ENCODE results near the gene PRKCB. TPM values are rescaled to one million over a fixed set of nuclear protein-coding genes. Genes with fewer than 3 reads are reported as not detected.

The PRKCB gene
- total RNA-seq, 2 donors from 2014 or later = 2.9 to 28.6 TPM

DNA sequence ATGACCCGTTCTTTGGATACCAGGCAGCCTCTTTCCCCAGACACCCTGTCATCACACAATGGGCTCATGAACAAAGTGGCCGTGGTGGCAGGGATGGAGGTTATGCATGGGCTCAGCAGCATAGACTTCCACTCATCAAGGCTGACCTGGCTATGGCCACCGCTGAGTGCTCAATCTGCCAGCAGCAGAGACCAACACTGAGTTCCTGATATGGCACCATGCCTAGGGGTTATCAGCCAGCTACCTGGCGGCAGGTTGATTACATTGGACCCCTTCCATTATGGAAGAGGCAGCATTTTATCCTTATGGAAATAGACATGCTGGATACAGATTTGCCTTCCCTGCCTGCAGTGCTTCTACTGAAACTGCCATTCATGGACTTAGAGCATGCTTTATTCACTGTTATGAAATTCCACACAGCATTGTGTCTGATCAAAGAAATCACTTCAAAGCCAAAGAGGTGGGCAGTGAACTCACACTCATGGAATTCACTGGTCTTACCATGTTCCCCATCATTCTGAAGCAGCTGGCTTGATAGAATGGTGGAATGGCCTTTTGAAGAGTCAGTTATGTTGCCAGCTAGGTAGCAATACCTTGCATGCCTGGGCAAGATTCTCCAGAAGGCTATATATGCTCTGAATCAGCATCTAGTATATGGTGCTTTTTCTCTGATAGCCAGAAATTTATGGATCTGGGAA lies 160.6 kb downstream of the PRKCB start:
- Histone ChIP-seq H3K27ac (no peak overlapping the region), H3K4me1 (replicated peaks) (no peaks in the 10 kb centered on the region), H3K36me3 (no peaks in the 10 kb centered on the region), H3K9me3 (no peaks in the 10 kb centered on the region), H3K27me3 (replicated peaks; ENCODE audit: insufficient read depth) (no peaks in the 10 kb centered on the region), H3K4me3 (no peak overlapping the region)
- intact Hi-C loops (cut with DNase I) = no loop called here
- no peak for DNase-seq (ENCODE audit: low spot score)
- WGBS = 87% methylated on average over 4 of the region's 4 CpGs
- TF ChIP-seq POLR2AphosphoS5 (IDR thresholded peaks at IDR 0.05) (no peak), POLR2A (IDR thresholded peaks at IDR 0.05) (no peak)
- TF ChIP-seq, protein P1, sequence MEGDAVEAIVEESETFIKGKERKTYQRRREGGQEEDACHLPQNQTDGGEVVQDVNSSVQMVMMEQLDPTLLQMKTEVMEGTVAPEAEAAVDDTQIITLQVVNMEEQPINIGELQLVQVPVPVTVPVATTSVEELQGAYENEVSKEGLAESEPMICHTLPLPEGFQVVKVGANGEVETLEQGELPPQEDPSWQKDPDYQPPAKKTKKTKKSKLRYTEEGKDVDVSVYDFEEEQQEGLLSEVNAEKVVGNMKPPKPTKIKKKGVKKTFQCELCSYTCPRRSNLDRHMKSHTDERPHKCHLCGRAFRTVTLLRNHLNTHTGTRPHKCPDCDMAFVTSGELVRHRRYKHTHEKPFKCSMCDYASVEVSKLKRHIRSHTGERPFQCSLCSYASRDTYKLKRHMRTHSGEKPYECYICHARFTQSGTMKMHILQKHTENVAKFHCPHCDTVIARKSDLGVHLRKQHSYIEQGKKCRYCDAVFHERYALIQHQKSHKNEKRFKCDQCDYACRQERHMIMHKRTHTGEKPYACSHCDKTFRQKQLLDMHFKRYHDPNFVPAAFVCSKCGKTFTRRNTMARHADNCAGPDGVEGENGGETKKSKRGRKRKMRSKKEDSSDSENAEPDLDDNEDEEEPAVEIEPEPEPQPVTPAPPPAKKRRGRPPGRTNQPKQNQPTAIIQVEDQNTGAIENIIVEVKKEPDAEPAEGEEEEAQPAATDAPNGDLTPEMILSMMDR (IDR thresholded peaks at IDR 0.05) = no peak

DNA sequence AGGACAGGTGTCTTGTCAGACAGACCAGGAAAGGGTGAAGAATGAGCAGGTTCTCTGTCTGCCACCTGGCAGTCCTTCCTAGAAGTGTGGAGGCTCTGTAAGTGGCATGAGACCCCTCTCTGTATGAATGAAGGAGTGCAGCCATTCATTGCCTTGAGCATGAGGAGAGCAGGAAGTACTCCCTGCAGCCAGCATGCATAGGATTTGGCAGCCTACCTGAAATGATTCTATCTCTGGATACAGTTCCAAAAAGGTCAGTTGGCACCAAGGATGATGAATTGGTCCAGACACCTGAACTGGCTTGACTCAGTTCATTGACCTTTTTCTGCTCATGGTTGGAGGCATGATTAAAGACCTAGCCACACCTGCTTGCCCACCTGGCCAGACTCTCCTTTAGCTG lies 163.0 kb downstream of the PRKCB start:
- H3K27ac ChIP-seq = no peak overlapping the region
- TF ChIP-seq POLR2A (IDR thresholded peaks at IDR 0.05) (no peak), POLR2AphosphoS5 (IDR thresholded peaks at IDR 0.05) (no peak)
- TF ChIP-seq, protein P1 (IDR thresholded peaks at IDR 0.05) = no peak
- intact Hi-C loops (cut with DNase I) = no loop called here
- no peaks in the 10 kb centered on the region for H3K4me1 ChIP-seq (replicated peaks)
- H3K4me3 ChIP-seq = no peak overlapping the region
- H3K27me3 ChIP-seq (replicated peaks; ENCODE audit: insufficient read depth) = no peaks in the 10 kb centered on the region
- H3K36me3 ChIP-seq = no peaks in the 10 kb centered on the region
- DNase-seq (ENCODE audit: low spot score) = no peak
- no peaks in the 10 kb centered on the region for H3K9me3 ChIP-seq

DNA sequence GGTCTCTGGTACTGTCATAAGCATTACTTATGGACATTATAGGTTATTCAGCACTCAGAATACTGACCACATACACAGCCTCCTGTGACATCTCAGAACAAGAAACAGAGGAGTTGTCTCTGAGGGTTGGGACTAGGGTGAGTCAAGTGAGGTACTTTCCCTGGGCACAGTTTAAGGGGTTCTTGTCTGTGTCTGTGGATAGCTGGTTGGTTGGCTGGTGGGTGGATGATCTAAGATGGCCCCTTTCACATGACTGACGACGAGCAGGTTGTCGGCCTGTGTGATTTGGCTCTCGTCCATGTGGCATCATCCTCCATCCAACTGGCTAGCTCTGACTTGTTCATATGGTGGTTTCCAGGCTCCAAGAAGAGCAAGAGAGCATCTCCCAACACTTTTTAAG lies 163.9 kb downstream of the PRKCB start:
- Histone ChIP-seq H3K9me3 (no peaks in the 10 kb centered on the region), H3K4me3 (no peak overlapping the region), H3K27me3 (replicated peaks; ENCODE audit: insufficient read depth) (no peaks in the 10 kb centered on the region), H3K36me3 (no peaks in the 10 kb centered on the region), H3K27ac (no peak overlapping the region), H3K4me1 (replicated peaks) (no peaks in the 10 kb centered on the region)
- intact Hi-C loops (cut with DNase I) = no loop called here
- TF ChIP-seq, protein P1 (IDR thresholded peaks at IDR 0.05) = no peak
- TF ChIP-seq POLR2AphosphoS5 (IDR thresholded peaks at IDR 0.05) (no peak), POLR2A (IDR thresholded peaks at IDR 0.05) (no peak)
- no peak for DNase-seq (ENCODE audit: low spot score)
- 59% methylated on average over 4 of the region's 4 CpGs for WGBS

DNA sequence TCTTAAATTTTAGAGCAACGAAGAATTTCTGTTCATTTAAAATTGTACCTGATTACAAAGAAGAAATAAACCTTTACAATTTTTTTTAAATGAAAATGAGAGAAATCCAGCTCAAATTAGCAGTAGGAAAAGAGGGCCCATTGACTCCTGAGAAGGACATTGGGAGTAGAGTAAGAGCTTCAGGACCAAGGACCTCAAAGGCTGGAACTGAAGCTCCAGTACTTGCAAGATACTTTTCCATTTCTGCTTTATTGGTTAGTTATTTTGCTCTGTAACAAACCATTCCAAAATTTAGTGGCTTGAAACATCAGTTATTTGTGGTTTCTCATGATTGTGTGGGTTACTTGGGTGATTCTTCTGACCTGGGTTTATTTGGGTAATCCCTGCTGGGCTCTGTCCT lies 165.9 kb downstream of the PRKCB start:
- TF ChIP-seq, protein P1 (IDR thresholded peaks at IDR 0.05) = no peak
- no peak for TF ChIP-seq POLR2A (IDR thresholded peaks at IDR 0.05)
- no peak for TF ChIP-seq POLR2AphosphoS5 (IDR thresholded peaks at IDR 0.05)
- no peak overlapping the region for H3K4me3 ChIP-seq
- H3K4me1 ChIP-seq (replicated peaks) = no peaks in the 10 kb centered on the region
- H3K9me3 ChIP-seq = no peaks in the 10 kb centered on the region
- no peak overlapping the region for H3K27ac ChIP-seq
- no peak for DNase-seq (ENCODE audit: low spot score)
- H3K27me3 ChIP-seq (replicated peaks; ENCODE audit: insufficient read depth) = no peaks in the 10 kb centered on the region
- intact Hi-C loops (cut with DNase I) = no loop called here
- H3K36me3 ChIP-seq = no peaks in the 10 kb centered on the region
- 79% methylated on average over 1 of the region's 1 CpG for WGBS

DNA sequence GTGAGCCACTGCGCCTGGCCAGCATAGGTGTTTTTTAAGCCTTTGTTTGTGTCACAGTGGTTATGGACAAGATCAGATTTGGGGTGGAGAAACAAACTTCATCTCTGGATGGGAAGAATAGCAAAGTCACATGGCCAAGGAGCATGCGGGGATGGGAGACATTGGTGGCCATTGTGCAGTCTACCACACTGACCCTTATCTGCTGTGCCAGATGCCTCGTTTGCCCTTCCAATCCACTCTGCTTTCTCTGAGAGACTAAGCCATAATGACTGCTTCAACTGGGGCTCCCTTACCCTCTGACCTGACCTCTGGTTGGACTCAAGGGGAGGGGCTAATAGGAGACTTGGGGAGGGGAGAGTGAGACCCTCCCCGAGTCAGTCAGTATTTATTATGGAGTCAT lies 166.8 kb downstream of the PRKCB start:
- intact Hi-C loops (cut with DNase I) = no loop called here
- Histone ChIP-seq H3K27me3 (replicated peaks; ENCODE audit: insufficient read depth) (no peaks in the 10 kb centered on the region), H3K36me3 (no peaks in the 10 kb centered on the region), H3K9me3 (no peaks in the 10 kb centered on the region), H3K4me1 (replicated peaks) (no peaks in the 10 kb centered on the region), H3K4me3 (no peak overlapping the region), H3K27ac (no peak overlapping the region)
- 94% methylated on average over 4 of the region's 4 CpGs for WGBS
- DNase-seq (ENCODE audit: low spot score) = no peak
- TF ChIP-seq POLR2AphosphoS5 (IDR thresholded peaks at IDR 0.05) (no peak), POLR2A (IDR thresholded peaks at IDR 0.05) (no peak)
- TF ChIP-seq, protein P1 (IDR thresholded peaks at IDR 0.05) = no peak
